H1 (cell line): ENCODE measurements around the gene MACROD2. TPM values are rescaled to one million over a fixed set of nuclear protein-coding genes. Genes with fewer than 3 reads are reported as not detected.

Source experiments
- CTCF ChIA-PET: fragments of 300-600 bp; sonication (Branson Sonifier 250); formaldehyde crosslinking; loops from one replicate; lab custom pipeline; 2021; ENCODE audit not compliant: partially characterized antibody; lab: Charles Lee
- POLR2A ChIA-PET: fragments of 300-600 bp; sonication (Branson Sonifier 250); formaldehyde crosslinking; loops from one replicate; lab custom pipeline; 2021; ENCODE audit warnings: inconsistent platforms; ENCODE audit not compliant: partially characterized antibody; lab: Charles Lee
- DNase-seq, 2 experiments: peaks; one replicate each; pipeline versions ENCODE4 v3.0.0 to v3.0.0-alpha.2; 2010 to 2022; ENCODE audit warnings: low spot score in 2 of 2, low read depth in 1 of 2, mixed read lengths in 1 of 2
- FAIRE-seq: peaks from 2 replicates; lab custom pipeline; 2011; peaks lifted over from hg19 to GRCh38; lab: Jason Lieb, UNC
- H2AFZ ChIP-seq: 2 replicates; pipeline ENCODE4 v1.8.1; 2012; ENCODE audit warnings: low read length, inconsistent platforms
- H2AK5ac ChIP-seq: 2 replicates; pipeline ENCODE4 v1.6.1; 2013; ENCODE audit warnings: low read depth, low read length
- H2BK120ac ChIP-seq: replicated peaks from 2 replicates; pipeline ENCODE3; 2013; ENCODE audit warnings: low read depth, low read length, inconsistent platforms
- H2BK12ac ChIP-seq: 2 replicates; pipeline ENCODE4 v1.6.1; 2013; ENCODE audit warnings: low read depth, low read length
- H2BK15ac ChIP-seq: 2 replicates; pipeline ENCODE4 v1.6.1; 2013; ENCODE audit warnings: low read length
- H2BK20ac ChIP-seq: 2 replicates; pipeline ENCODE4 v1.6.1; 2013; ENCODE audit warnings: low read length
- H2BK5ac ChIP-seq: 2 replicates; pipeline ENCODE4 v1.6.1; 2013; ENCODE audit warnings: low read depth, low read length
- H3K14ac ChIP-seq: 2 replicates; pipeline ENCODE4 v1.6.1; 2013; ENCODE audit warnings: inconsistent platforms; ENCODE audit not compliant: insufficient read length
- H3K18ac ChIP-seq: 2 replicates; pipeline ENCODE4 v1.6.1; 2013; ENCODE audit warnings: low read length; ENCODE audit errors: extremely low read depth
- H3K23ac ChIP-seq: 2 replicates; pipeline ENCODE4 v1.6.1; 2013; ENCODE audit warnings: inconsistent platforms; ENCODE audit not compliant: insufficient read length
- H3K23me2 ChIP-seq: 2 replicates; pipeline ENCODE4 v1.6.1; 2013; ENCODE audit warnings: low read depth, low read length
- H3K27ac ChIP-seq: 2 replicates; pipeline ENCODE4 v1.6.1; 2011; ENCODE audit warnings: low read depth, low read length, inconsistent platforms
- H3K27me3 ChIP-seq, 4 experiments: replicated peaks in 1 of 4; 1 replicate in 1 of 4; 2 replicates in 3 of 4; pipeline versions ENCODE4 v1.6.1 to v1.8.1; 2011 to 2013; ENCODE audit warnings: low read length in 3 of 4, mild to moderate bottlenecking in 3 of 4, inconsistent platforms in 2 of 4, mixed read lengths in 2 of 4, moderate library complexity in 1 of 4; ENCODE audit not compliant: control insufficient read depth in 3 of 4, insufficient read depth in 3 of 4; ENCODE audit errors: extremely low read depth in 1 of 4
- H3K36me3 ChIP-seq, 4 experiments: 2 replicates each; pipeline versions ENCODE4 v1.6.1 to v1.8.1; 2011 to 2013; ENCODE audit warnings: mild to moderate bottlenecking in 4 of 4, low read length in 3 of 4, moderate library complexity in 2 of 4, control low read depth in 1 of 4, inconsistent platforms in 1 of 4; ENCODE audit not compliant: insufficient read depth in 4 of 4, control insufficient read depth in 2 of 4
- H3K4ac ChIP-seq: replicated peaks from 2 replicates; pipeline ENCODE3; 2013; ENCODE audit warnings: low read length, low read depth, mixed read lengths, inconsistent platforms; ENCODE audit not compliant: insufficient read length
- H3K4me1 ChIP-seq, 4 experiments: replicated peaks in 1 of 4; 1 replicate in 1 of 4; 2 replicates in 3 of 4; pipeline versions ENCODE4 v1.6.1 to v1.8.1; 2011 to 2013; ENCODE audit warnings: low read length in 3 of 4, inconsistent platforms in 2 of 4, mixed read lengths in 1 of 4; ENCODE audit not compliant: insufficient read depth in 4 of 4, control insufficient read depth in 3 of 4
- H3K4me2 ChIP-seq, 2 experiments: 2 replicates each; pipeline versions ENCODE4 v1.6.1 to v1.8.1; 2011 to 2013; ENCODE audit warnings: low read depth in 2 of 2, low read length in 2 of 2, control low read depth in 1 of 2, inconsistent platforms in 1 of 2, mild to moderate bottlenecking in 1 of 2; ENCODE audit not compliant: insufficient read depth in 1 of 2
- H3K4me3 ChIP-seq, 4 experiments: fragments of 200-600, 300-600 bp in 1 of 4; sonication (generic), shearing (Covaris generic), sonication (Bioruptor Twin) in 1 of 4; 2 replicates each; pipeline versions ENCODE4 v1.5.1 to v1.8.1; 2011 to 2016; ENCODE audit warnings: low read length in 4 of 4, low read depth in 3 of 4, control low read depth in 2 of 4, inconsistent platforms in 2 of 4, mild to moderate bottlenecking in 2 of 4, mixed read lengths in 1 of 4, moderate library complexity in 1 of 4; ENCODE audit not compliant: insufficient read depth in 2 of 4; ENCODE audit errors: extremely low read depth in 1 of 4
- H3K56ac ChIP-seq: replicated peaks from 2 replicates; pipeline ENCODE3; 2013; ENCODE audit warnings: low read depth, mild to moderate bottlenecking, mixed read lengths, low read length, inconsistent platforms; ENCODE audit not compliant: insufficient read length
- H3K79me1 ChIP-seq: 2 replicates; pipeline ENCODE4 v1.6.1; 2013; ENCODE audit warnings: low read depth, low read length, control low read depth
- H3K79me2 ChIP-seq, 2 experiments: 2 replicates each; pipeline versions ENCODE4 v1.6.1 to v1.8.1; 2012 to 2013; ENCODE audit warnings: low read length in 2 of 2, mild to moderate bottlenecking in 2 of 2, inconsistent platforms in 1 of 2; ENCODE audit not compliant: insufficient read depth in 2 of 2, control insufficient read depth in 1 of 2
- H3K9ac ChIP-seq, 4 experiments: replicated peaks in 1 of 4; 1 replicate in 1 of 4; 2 replicates in 3 of 4; pipeline versions ENCODE4 v1.6.1 to v1.8.1; 2011 to 2013; ENCODE audit warnings: low read depth in 3 of 4, low read length in 3 of 4, control low read depth in 2 of 4, mild to moderate bottlenecking in 2 of 4, moderate library complexity in 2 of 4, inconsistent platforms in 1 of 4; ENCODE audit errors: extremely low read depth in 1 of 4
- H3K9me3 ChIP-seq, 2 experiments: 2 replicates each; pipeline versions ENCODE4 v1.6.1 to v1.8.1; 2012 to 2013; ENCODE audit warnings: mild to moderate bottlenecking in 2 of 2, moderate library complexity in 2 of 2, control low read depth in 1 of 2, inconsistent platforms in 1 of 2, low read depth in 1 of 2, low read length in 1 of 2, mixed read lengths in 1 of 2; ENCODE audit not compliant: insufficient read depth in 2 of 2
- H4K20me1 ChIP-seq, 2 experiments: replicated peaks in 1 of 2; 2 replicates each; pipeline versions ENCODE3 to v1.8.1; 2011 to 2013; ENCODE audit warnings: inconsistent platforms in 2 of 2, low read length in 2 of 2, mild to moderate bottlenecking in 1 of 2; ENCODE audit not compliant: insufficient read depth in 2 of 2, control insufficient read depth in 1 of 2
- H4K5ac ChIP-seq: 2 replicates; pipeline ENCODE4 v1.6.1; 2013; ENCODE audit warnings: low read length, low read depth, mixed read lengths, inconsistent platforms; ENCODE audit not compliant: insufficient read length
- H4K8ac ChIP-seq: 2 replicates; pipeline ENCODE4 v1.8.0; 2013; ENCODE audit warnings: mild to moderate bottlenecking, moderate library complexity, low read length, inconsistent platforms; ENCODE audit not compliant: insufficient read depth; ENCODE audit errors: extremely low read depth
- H4K91ac ChIP-seq: replicated peaks from 2 replicates; pipeline ENCODE3; 2013; ENCODE audit warnings: low read length, mixed read lengths, inconsistent platforms; ENCODE audit not compliant: insufficient read length
- ASH2L ChIP-seq: fragments of 200-600, 300-600 bp; sonication (generic); IDR thresholded peaks from one replicate; pipeline ENCODE4 v1.7.1; 2017; ENCODE audit warnings: low read length
- ATF2 ChIP-seq: IDR thresholded peaks from 2 replicates; pipeline ENCODE4 v1.6.1; 2012; ENCODE audit warnings: low read length, inconsistent platforms
- CBX5 ChIP-seq: fragments of 300-800, 300-1000 bp; sonication (generic); IDR thresholded peaks from 2 replicates; pipeline ENCODE4 v1.7.1; 2016; ENCODE audit warnings: antibody characterized with exemption, low read length, low read depth
- CTCF ChIP-seq, 3 experiments: IDR thresholded peaks; 1 replicate in 2 of 3; 2 replicates in 1 of 3; pipeline versions ENCODE4 v1.5.1 to v1.6.1; 2011; ENCODE audit warnings: low read length in 3 of 3, mild to moderate bottlenecking in 3 of 3, inconsistent platforms in 2 of 3, low read depth in 1 of 3, moderate library complexity in 1 of 3; ENCODE audit not compliant: insufficient read depth in 1 of 3; ENCODE audit errors: control extremely low read depth in 1 of 3
- EP300 ChIP-seq, 2 experiments: IDR thresholded peaks; 1 replicate in 1 of 2; 2 replicates in 1 of 2; pipeline ENCODE4 v1.6.1; 2011 to 2012; ENCODE audit warnings: low read depth in 2 of 2, low read length in 2 of 2, mild to moderate bottlenecking in 2 of 2, borderline replicate concordance in 1 of 2, inconsistent platforms in 1 of 2, moderate library complexity in 1 of 2
- HDAC2 ChIP-seq, 2 experiments: fragments of 300-600 bp in 1 of 2; sonication (generic) in 1 of 2; IDR thresholded peaks; 2 replicates each; pipeline ENCODE4 v1.6.1; 2011 to 2012; ENCODE audit warnings: low read depth in 2 of 2, low read length in 2 of 2, mild to moderate bottlenecking in 2 of 2, moderate library complexity in 2 of 2, borderline replicate concordance in 1 of 2, inconsistent platforms in 1 of 2
- POLR2AphosphoS5 ChIP-seq: IDR thresholded peaks from 2 replicates; pipeline ENCODE4 v1.6.1; 2011; ENCODE audit warnings: low read depth, low read length
- RAD21 ChIP-seq, 2 experiments: IDR thresholded peaks in 1 of 2; conservative IDR thresholded peaks in 1 of 2; 2 replicates each; pipeline ENCODE4 v1.6.1; 2011; ENCODE audit warnings: low read depth in 2 of 2, low read length in 2 of 2, improper control_type of control experiment in 1 of 2, inconsistent platforms in 1 of 2, mild to moderate bottlenecking in 1 of 2, moderate library complexity in 1 of 2
- SIX5 ChIP-seq: IDR thresholded peaks from 2 replicates; pipeline ENCODE4 v1.6.1; 2011; ENCODE audit warnings: mild to moderate bottlenecking, low read depth, low read length
- TCF12 ChIP-seq: IDR thresholded peaks from 2 replicates; pipeline ENCODE4 v1.6.1; 2011; ENCODE audit warnings: low read depth, mild to moderate bottlenecking, low read length
- polyA plus RNA-seq, 7 experiments: library from polyadenylated mRNA; depleted of rRNA in 3 of 7; stranded (reverse) in 5 of 7; unstranded in 2 of 7; fragments of >200 nt in 5 of 7; fragments of 200-250 nt in 2 of 7; gene quantifications; 1 replicate in 5 of 7; 2 replicates in 1 of 7; 4 replicates in 1 of 7; pipeline versions ENCODE4 v1.2.1 to v1.2.3, GENCODE V29; 2011 to 2013; ENCODE audit warnings: missing spikeins in 2 of 7, mixed read lengths in 2 of 7
- total RNA-seq: library from RNA; stranded (reverse); fragmentation: NEBNext Ultra II Directional; extraction: Animal tissue kit (Norgen Biotek cat#: 25700); gene quantifications from 2 replicates; pipeline ENCODE4 v1.2.1, GENCODE V29; 2021

MACROD2 gene
- total and polyA plus RNA-seq, 2 of the 8 experiments (the other 6 are each of a cell fraction or from before 2014, with no cell fraction given) = 0.70 to 3.9 TPM

GRCh38 chr20:14378326-14378725 is 383.0 kb downstream of the MACROD2 start:
- Histone ChIP-seq H2BK120ac (no peak overlapping the region), H3K36me3 (no peaks in the 10 kb centered on the region), H2BK15ac (no peak overlapping the region), H4K20me1 (no peaks in the 10 kb centered on the region), H3K56ac (no peak overlapping the region), H3K4me3 (no peak overlapping the region), H4K8ac (no peak overlapping the region), H3K14ac (no peak overlapping the region), H3K79me2 (no peaks in the 10 kb centered on the region), H4K91ac (no peak overlapping the region), H2BK5ac (no peak overlapping the region), H3K79me1 (no peaks in the 10 kb centered on the region), H3K27me3 (no peaks in the 10 kb centered on the region), H3K9ac (no peak overlapping the region), H3K9me3 (no peaks in the 10 kb centered on the region), H3K27ac (no peak overlapping the region), H2BK20ac (no peak overlapping the region), H3K4ac (no peak overlapping the region), H3K23me2 (no peaks in the 10 kb centered on the region), H2BK12ac (no peak overlapping the region), H4K5ac (no peak overlapping the region), H3K4me2 (no peak overlapping the region), H2AK5ac (no peak overlapping the region), H3K18ac (no peak overlapping the region), H3K4me1 (peaks cover 0 to 2% (median under 1%) of the 10 kb centered on the region in 4 experiments; a peak in 3 of 7 replicates), H2AFZ (no peak overlapping the region), H3K23ac (no peak overlapping the region)
- ChIA-PET CTCF (interaction anchor here (1.5 kb wide), 1 partner anchor 41 kb away, joined by 4 read pairs; the partner anchor contains the start of gene FLRT3), POLR2A (no interaction called here)
- DNase-seq (no peak), FAIRE-seq (no peak)
- TF ChIP-seq POLR2AphosphoS5 (no peak), ASH2L (no peak), ATF2 (no peak), HDAC2 (IDR thresholded peaks at IDR 0.05; ENCODE audit: borderline replicate concordance in 1 of 2, low read depth in 2 of 2, low read length in 2 of 2) (no peak), TCF12 (no peak), CTCF (IDR thresholded peaks at IDR 0.05; ENCODE audit: control extremely low read depth in 1 of 3, insufficient read depth in 1 of 3, low read depth in 1 of 3, low read length in 3 of 3) (no peak), CBX5 (no peak), SIX5 (no peak), RAD21 (IDR thresholded peaks at IDR 0.05 in 1 of 2, conservative IDR thresholded peaks at IDR 0.05 in 1 of 2; ENCODE audit: low read depth in 2 of 2, low read length in 2 of 2) (no peak), EP300 (IDR thresholded peaks at IDR 0.05; ENCODE audit: borderline replicate concordance in 1 of 2, low read depth in 2 of 2, low read length in 2 of 2) (no peak)
